PC-3 (cell line): ENCODE results near the gene COMMD2.

Experiments
- EZH2 ChIP-seq: fragments of 300-600 bp; sonication (generic); IDR thresholded peaks from one replicate; pipeline ENCODE4 v1.6.1; 2017; ENCODE audit warnings: antibody characterized with exemption, mild to moderate bottlenecking, low read length; ENCODE audit not compliant: unreplicated experiment
- EZH2phosphoT487 ChIP-seq: fragments of 300-600 bp; sonication (generic); IDR thresholded peaks from 2 replicates; pipeline ENCODE4 v1.6.1; 2018; ENCODE audit warnings: mild to moderate bottlenecking, antibody characterized with exemption, low read length, borderline replicate concordance
- TF ChIP-seq, protein P1 (sequence below): fragments of 300-600 bp; sonication (generic); conservative IDR thresholded peaks from 2 replicates; pipeline ENCODE4 v1.5.1; 2017; ENCODE audit warnings: antibody characterized with exemption, low read depth, mild to moderate bottlenecking, low read length

DNA sequence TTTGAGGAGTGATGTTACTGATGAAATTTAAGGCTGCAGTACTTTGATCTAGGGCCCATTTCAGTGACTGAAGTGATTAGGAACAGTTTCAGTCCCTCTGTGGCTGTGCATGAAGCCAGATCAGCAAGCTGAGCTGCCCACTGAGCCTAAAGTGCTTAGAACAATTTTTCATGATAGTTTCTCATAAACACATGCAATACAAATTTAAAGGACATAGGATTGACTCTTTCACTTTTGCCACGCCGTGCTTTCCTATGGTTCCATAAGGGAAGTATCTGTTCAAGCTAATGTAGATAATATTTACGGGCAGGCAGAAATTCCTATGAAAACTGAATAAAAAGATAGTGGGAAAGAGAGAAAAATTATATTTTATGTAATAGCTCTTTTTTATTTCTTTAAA lies 29.5 kb upstream of the COMMD2 start:
- TF ChIP-seq, protein P1, sequence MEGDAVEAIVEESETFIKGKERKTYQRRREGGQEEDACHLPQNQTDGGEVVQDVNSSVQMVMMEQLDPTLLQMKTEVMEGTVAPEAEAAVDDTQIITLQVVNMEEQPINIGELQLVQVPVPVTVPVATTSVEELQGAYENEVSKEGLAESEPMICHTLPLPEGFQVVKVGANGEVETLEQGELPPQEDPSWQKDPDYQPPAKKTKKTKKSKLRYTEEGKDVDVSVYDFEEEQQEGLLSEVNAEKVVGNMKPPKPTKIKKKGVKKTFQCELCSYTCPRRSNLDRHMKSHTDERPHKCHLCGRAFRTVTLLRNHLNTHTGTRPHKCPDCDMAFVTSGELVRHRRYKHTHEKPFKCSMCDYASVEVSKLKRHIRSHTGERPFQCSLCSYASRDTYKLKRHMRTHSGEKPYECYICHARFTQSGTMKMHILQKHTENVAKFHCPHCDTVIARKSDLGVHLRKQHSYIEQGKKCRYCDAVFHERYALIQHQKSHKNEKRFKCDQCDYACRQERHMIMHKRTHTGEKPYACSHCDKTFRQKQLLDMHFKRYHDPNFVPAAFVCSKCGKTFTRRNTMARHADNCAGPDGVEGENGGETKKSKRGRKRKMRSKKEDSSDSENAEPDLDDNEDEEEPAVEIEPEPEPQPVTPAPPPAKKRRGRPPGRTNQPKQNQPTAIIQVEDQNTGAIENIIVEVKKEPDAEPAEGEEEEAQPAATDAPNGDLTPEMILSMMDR = no peak
- TF ChIP-seq EZH2 (no peak), EZH2phosphoT487 (no peak)
